CD14-positive monocyte (primary cell): ENCODE measurements around the gene FBXL16. TPM values are rescaled to one million over a fixed set of nuclear protein-coding genes. Genes with fewer than 3 reads are reported as not detected.
A peak's percentile ranks its signal among the peaks of the same experiment; 100 is the strongest.

Experiments
- DNase-seq, 3 donors: peaks; one replicate each; pipeline ENCODE4 v3.0.0-alpha.2; 2011 to 2022
- H2AFZ ChIP-seq: 2 replicates; pipeline ENCODE4 v1.6.0; 2012; ENCODE audit warnings: mild to moderate bottlenecking, low read depth, low read length, inconsistent platforms; ENCODE audit not compliant: insufficient read depth, poor library complexity, severe bottlenecking
- H3K27ac ChIP-seq, 2 donors: 1 replicate in 1 of 2; 2 replicates in 1 of 2; pipeline ENCODE4 v1.5.1; 2012 to 2013; ENCODE audit warnings: low read length in 2 of 2, control low read depth in 1 of 2, inconsistent platforms in 1 of 2, low read depth in 1 of 2, mild to moderate bottlenecking in 1 of 2
- H3K27me3 ChIP-seq, 2 donors: one replicate each; pipeline versions ENCODE4 v1.6.0 to v1.6.1; 2011 to 2013; ENCODE audit warnings: low read length in 2 of 2; ENCODE audit not compliant: control insufficient read depth in 2 of 2, insufficient read depth in 2 of 2
- H3K36me3 ChIP-seq, 2 donors: replicated peaks in 1 of 2; 1 replicate in 1 of 2; 2 replicates in 1 of 2; pipeline versions ENCODE4 v1.5.1 to v1.6.1; 2012 to 2013; ENCODE audit warnings: low read length in 2 of 2, control low read depth in 1 of 2, inconsistent platforms in 1 of 2, mild to moderate bottlenecking in 1 of 2; ENCODE audit not compliant: insufficient read depth in 2 of 2, control insufficient read depth in 1 of 2
- H3K4me1 ChIP-seq, 2 donors: 1 replicate in 1 of 2; 2 replicates in 1 of 2; pipeline versions ENCODE4 v1.5.1 to v1.6.1; 2012 to 2013; ENCODE audit warnings: low read length in 2 of 2, control low read depth in 1 of 2, inconsistent platforms in 1 of 2, mild to moderate bottlenecking in 1 of 2, moderate library complexity in 1 of 2; ENCODE audit not compliant: insufficient read depth in 2 of 2, control insufficient read depth in 1 of 2
- H3K4me2 ChIP-seq: replicated peaks from 2 replicates; pipeline ENCODE3; 2012; ENCODE audit warnings: low read length, moderate library complexity, mild to moderate bottlenecking; ENCODE audit not compliant: poor library complexity, severe bottlenecking; ENCODE audit errors: extremely low read depth
- H3K4me3 ChIP-seq, 3 experiments: fragments of 200-600 bp in 1 of 3; sonication (generic) in 1 of 3; replicated peaks in 1 of 3; 1 replicate in 2 of 3; 2 replicates in 1 of 3; pipeline ENCODE4 v1.5.1; 2011 to 2013; ENCODE audit warnings: low read length in 3 of 3, mild to moderate bottlenecking in 3 of 3, control low read depth in 2 of 3, low read depth in 2 of 3, inconsistent platforms in 1 of 3, moderate library complexity in 1 of 3
- H3K79me2 ChIP-seq: 2 replicates; pipeline ENCODE4 v1.6.0; 2012; ENCODE audit warnings: mild to moderate bottlenecking, control low read depth, inconsistent platforms, low read length, moderate library complexity; ENCODE audit not compliant: insufficient read depth
- H3K9ac ChIP-seq: 2 replicates; pipeline ENCODE4 v1.6.0; 2017; ENCODE audit warnings: low read length, mild to moderate bottlenecking; ENCODE audit not compliant: insufficient read depth, poor library complexity, severe bottlenecking
- H3K9me3 ChIP-seq, 2 donors: replicated peaks in 1 of 2; 1 replicate in 1 of 2; 2 replicates in 1 of 2; pipeline versions ENCODE4 v1.5.1 to v1.6.1; 2012 to 2013; ENCODE audit warnings: low read length in 2 of 2, control low read depth in 1 of 2; ENCODE audit not compliant: control insufficient read depth in 1 of 2, insufficient read depth in 1 of 2
- H4K20me1 ChIP-seq: 2 replicates; pipeline ENCODE4 v1.6.0; 2012; ENCODE audit warnings: mild to moderate bottlenecking, low read length, control low read depth, moderate library complexity; ENCODE audit not compliant: insufficient read depth
- H3K27ac Mint-ChIP-seq, 7 donors: one replicate each; pipeline ENCODE4 v1.8.0; 2020; ENCODE audit warnings: mild to moderate bottlenecking in 7 of 7, mixed read lengths in 7 of 7, moderate library complexity in 6 of 7, inconsistent platforms in 2 of 7
- H3K27me3 Mint-ChIP-seq, 3 donors: one replicate each; pipeline ENCODE4 v1.8.0; 2021 to 2022; ENCODE audit warnings: low read depth in 3 of 3, mild to moderate bottlenecking in 3 of 3, mixed read lengths in 3 of 3, moderate library complexity in 3 of 3, inconsistent platforms in 1 of 3
- H3K36me3 Mint-ChIP-seq, 2 donors: one replicate each; pipeline ENCODE4 v1.8.0; 2020; ENCODE audit warnings: mixed read lengths in 2 of 2, inconsistent platforms in 1 of 2, mild to moderate bottlenecking in 1 of 2
- H3K4me1 Mint-ChIP-seq: one replicate; pipeline ENCODE4 v1.8.0; 2020; ENCODE audit warnings: mild to moderate bottlenecking, mixed read lengths
- H3K4me3 Mint-ChIP-seq, 2 donors: one replicate each; pipeline ENCODE4 v1.8.0; 2020; ENCODE audit warnings: mild to moderate bottlenecking in 2 of 2, mixed read lengths in 2 of 2, moderate library complexity in 1 of 2
- H3K9me3 Mint-ChIP-seq, 7 donors: one replicate each; pipeline ENCODE4 v1.8.0; 2020 to 2022; ENCODE audit warnings: mixed read lengths in 7 of 7, mild to moderate bottlenecking in 6 of 7, moderate library complexity in 6 of 7, inconsistent platforms in 2 of 7
- WGBS: methylation state at CpG from one replicate; pipeline ENCODE4 v1.1.5; 2013; ENCODE audit warnings: missing lambda C conversion rate; ENCODE audit not compliant: insufficient coverage; 5-methylcytosine and 5-hydroxymethylcytosine counted together
- intact Hi-C, 2 donors: fragments of 100-400 bp; cut with micrococcal nuclease; formaldehyde crosslinking; loops; one replicate each; pipeline versions ENCODE4 v1.15.0 to v1.15.1; 2023
- polyA plus RNA-seq, 3 donors: library from polyadenylated mRNA; depleted of rRNA in 1 of 3; unstranded in 2 of 3; stranded (reverse) in 1 of 3; fragments of 300-500 nt in 2 of 3; fragments of >200 nt in 1 of 3; fragmentation: Illumina TruSeq in 2 of 3; gene quantifications; 1 replicate in 2 of 3; 2 replicates in 1 of 3; pipeline ENCODE4 v1.2.3, GENCODE V29; 2012 to 2021
- TF ChIP-seq, protein P1 (sequence below): fragments of 200-600 bp; IDR thresholded peaks from one replicate; pipeline ENCODE4 v1.8.0; 2022; ENCODE audit warnings: antibody characterized with exemption, mild to moderate bottlenecking

The FBXL16 gene
- polyA plus RNA-seq, 3 donors: 0.28 to 1.0 (median 0.49) TPM

GRCh38 chr16:662095-662494 is 43.5 kb downstream of the FBXL16 start:
- H3K4me1 ChIP-seq: peaks cover 11 to 16% of the 10 kb centered on the region in 2 donors
- H3K79me2 ChIP-seq: no peaks in the 10 kb centered on the region
- Mint-ChIP-seq H3K4me3 (no peak overlapping the region), H3K4me1 (peaks cover 10% of the 10 kb centered on the region), H3K27me3 (peaks cover 0 to 2% (median 2%) of the 10 kb centered on the region in 3 donors), H3K9me3 (no peaks in the 10 kb centered on the region), H3K27ac (no peak overlapping the region), H3K36me3 (peaks cover 0 to 6% of the 10 kb centered on the region in 2 donors)
- no peak overlapping the region for H3K4me3 ChIP-seq
- WGBS: 96% methylated on average over 17 of the region's 19 CpGs
- no peaks in the 10 kb centered on the region for H4K20me1 ChIP-seq
- no peak for DNase-seq
- TF ChIP-seq, protein P1, sequence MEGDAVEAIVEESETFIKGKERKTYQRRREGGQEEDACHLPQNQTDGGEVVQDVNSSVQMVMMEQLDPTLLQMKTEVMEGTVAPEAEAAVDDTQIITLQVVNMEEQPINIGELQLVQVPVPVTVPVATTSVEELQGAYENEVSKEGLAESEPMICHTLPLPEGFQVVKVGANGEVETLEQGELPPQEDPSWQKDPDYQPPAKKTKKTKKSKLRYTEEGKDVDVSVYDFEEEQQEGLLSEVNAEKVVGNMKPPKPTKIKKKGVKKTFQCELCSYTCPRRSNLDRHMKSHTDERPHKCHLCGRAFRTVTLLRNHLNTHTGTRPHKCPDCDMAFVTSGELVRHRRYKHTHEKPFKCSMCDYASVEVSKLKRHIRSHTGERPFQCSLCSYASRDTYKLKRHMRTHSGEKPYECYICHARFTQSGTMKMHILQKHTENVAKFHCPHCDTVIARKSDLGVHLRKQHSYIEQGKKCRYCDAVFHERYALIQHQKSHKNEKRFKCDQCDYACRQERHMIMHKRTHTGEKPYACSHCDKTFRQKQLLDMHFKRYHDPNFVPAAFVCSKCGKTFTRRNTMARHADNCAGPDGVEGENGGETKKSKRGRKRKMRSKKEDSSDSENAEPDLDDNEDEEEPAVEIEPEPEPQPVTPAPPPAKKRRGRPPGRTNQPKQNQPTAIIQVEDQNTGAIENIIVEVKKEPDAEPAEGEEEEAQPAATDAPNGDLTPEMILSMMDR: no peak
- no peak overlapping the region for H3K27ac ChIP-seq
- H3K36me3 ChIP-seq: no peaks in the 10 kb centered on the region
- no peak overlapping the region for H2AFZ ChIP-seq
- no peaks in the 10 kb centered on the region for H3K9me3 ChIP-seq
- no peak overlapping the region for H3K9ac ChIP-seq
- H3K4me2 ChIP-seq: no peak overlapping the region
- intact Hi-C loops: loop anchor here in 1 of 2 donors (2.0 to 5.0 kb wide), 2 partner anchors 17 to 85 kb away; no protein-coding TSS in a partner anchor
- no peaks in the 10 kb centered on the region for H3K27me3 ChIP-seq

DNA sequence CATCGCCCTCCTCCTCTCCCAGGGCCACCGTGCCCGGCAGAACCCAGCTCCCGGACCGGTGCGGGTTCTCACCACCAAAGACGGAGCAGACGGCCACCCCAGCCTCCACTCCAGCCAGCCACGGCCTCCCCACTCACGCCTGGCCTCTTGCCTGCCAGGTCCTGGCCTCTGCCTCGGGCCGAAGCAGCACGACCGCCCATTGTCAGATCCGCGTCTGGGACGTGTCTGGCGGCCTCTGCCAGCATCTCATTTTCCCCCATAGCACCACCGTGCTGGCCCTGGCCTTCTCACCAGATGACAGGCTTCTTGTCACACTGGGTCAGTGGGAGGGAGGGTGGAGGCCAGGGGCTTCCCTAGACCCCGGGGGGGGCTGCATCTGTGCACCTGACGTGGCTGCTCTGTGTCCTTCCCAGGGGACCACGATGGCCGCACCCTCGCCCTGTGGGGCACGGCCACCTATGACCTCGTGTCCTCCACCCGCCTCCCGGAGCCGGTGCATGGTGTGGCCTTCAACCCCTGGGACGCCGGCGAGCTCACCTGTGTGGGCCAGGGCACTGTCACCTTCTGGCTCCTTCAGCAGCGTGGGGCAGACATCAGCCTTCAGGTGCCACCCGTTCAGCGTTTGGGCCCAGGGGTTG is 44.3 kb downstream of the FBXL16 start:
- Histone ChIP-seq H3K79me2 (no peaks in the 10 kb centered on the region), H3K4me3 (no peak overlapping the region), H3K36me3 (no peaks in the 10 kb centered on the region), H2AFZ (peak overlapping the region; percentile 61), H4K20me1 (no peaks in the 10 kb centered on the region), H3K27ac (no peak overlapping the region), H3K27me3 (no peaks in the 10 kb centered on the region), H3K4me2 (peak overlapping the region; percentile 29), H3K9ac (no peak overlapping the region), H3K9me3 (no peaks in the 10 kb centered on the region), H3K4me1 (peaks cover 11 to 16% of the 10 kb centered on the region in 2 donors)
- Mint-ChIP-seq H3K27me3 (peaks cover 0 to 2% (median 2%) of the 10 kb centered on the region in 3 donors), H3K4me1 (peaks cover 10% of the 10 kb centered on the region), H3K9me3 (no peaks in the 10 kb centered on the region), H3K27ac (peak overlapping the region in 1 of 7 donors; percentile 8), H3K4me3 (no peak overlapping the region), H3K36me3 (peaks cover 0 to 6% of the 10 kb centered on the region in 2 donors)
- TF ChIP-seq, protein P1: peak; percentile 18
- intact Hi-C loops: loop anchor here (2.0 to 5.0 kb wide), 2 partner anchors 25 to 84 kb away; partner anchors contain the start of gene METTL26 (in 2 of the 2)
- 58% methylated on average over 28 of the region's 35 CpGs for WGBS
- DNase-seq: no peak
